Endothelial cell of umbilical vein (primary cell): ENCODE measurements around the gene NPDC1. TPM values are rescaled to one million over a fixed set of nuclear protein-coding genes. Genes with fewer than 3 reads are reported as not detected.

Experiments used
- BruUV-seq: library from RNA; stranded (reverse); fragments of 400-500 nt; replicated peaks from 2 replicates; lab custom pipeline; 2021; lab: Mats Ljungman, UMichigan
- CTCF ChIA-PET: fragments of 300-600, 350-600 bp; sonication (Branson Sonifier 250); formaldehyde crosslinking; loops from one replicate; lab custom pipeline; 2021; ENCODE audit warnings: antibody characterized with exemption, inconsistent platforms; lab: Charles Lee
- POLR2A ChIA-PET: fragments of 300-600, 350-600 bp; sonication (Branson Sonifier 250); formaldehyde crosslinking; loops from one replicate; lab custom pipeline; 2021; ENCODE audit warnings: antibody characterized with exemption, inconsistent platforms; lab: Charles Lee
- DNase-seq: peaks from one replicate; pipeline ENCODE4 v3.0.0-alpha.2; 2011; ENCODE audit warnings: low read depth, low spot score
- FAIRE-seq: peaks from 2 replicates; lab custom pipeline; 2011; peaks lifted over from hg19 to GRCh38; lab: Jason Lieb, UNC
- H2AFZ ChIP-seq: 2 replicates; pipeline ENCODE4 v1.6.0; 2012; ENCODE audit warnings: low read depth, low read length, control low read depth, inconsistent platforms
- H3K27ac ChIP-seq: 2 replicates; pipeline ENCODE4 v1.5.1; 2011; ENCODE audit warnings: low read depth, mild to moderate bottlenecking, control low read depth, low read length, moderate library complexity; ENCODE audit not compliant: insufficient read depth
- H3K27me3 ChIP-seq, 2 experiments: 2 replicates each; pipeline versions ENCODE4 v1.6.0 to v1.6.1; 2011; ENCODE audit warnings: low read length in 2 of 2, mixed read lengths in 1 of 2; ENCODE audit not compliant: control insufficient read depth in 2 of 2, insufficient read depth in 2 of 2
- H3K36me3 ChIP-seq, 2 experiments: 2 replicates in 1 of 2; 3 replicates in 1 of 2; pipeline ENCODE4 v1.5.1; 2011; ENCODE audit warnings: low read length in 2 of 2, mild to moderate bottlenecking in 1 of 2, moderate library complexity in 1 of 2; ENCODE audit not compliant: control insufficient read depth in 2 of 2, insufficient read depth in 2 of 2; ENCODE audit errors: extremely low read depth in 1 of 2
- H3K4me1 ChIP-seq: 3 replicates; pipeline ENCODE4 v1.5.1; 2011; ENCODE audit warnings: mild to moderate bottlenecking, low read length; ENCODE audit not compliant: control insufficient read depth, insufficient read depth; ENCODE audit errors: extremely low read depth
- H3K4me2 ChIP-seq: 2 replicates; pipeline ENCODE4 v1.6.1; 2011; ENCODE audit warnings: low read length, control low read depth, mixed read lengths; ENCODE audit not compliant: insufficient read depth
- H3K4me3 ChIP-seq, 3 experiments: fragments of 200-600 bp in 1 of 3; sonication (generic), shearing (Covaris generic) in 1 of 3; replicated peaks in 1 of 3; 2 replicates each; pipeline ENCODE4 v1.5.1; 2011 to 2016; ENCODE audit warnings: control low read depth in 3 of 3, low read length in 3 of 3, mild to moderate bottlenecking in 2 of 3, inconsistent platforms in 1 of 3, low read depth in 1 of 3, moderate library complexity in 1 of 3; ENCODE audit not compliant: insufficient read depth in 1 of 3
- H3K79me2 ChIP-seq: 2 replicates; pipeline ENCODE4 v1.6.0; 2012; ENCODE audit warnings: low read length, inconsistent platforms; ENCODE audit not compliant: control insufficient read depth, insufficient read depth
- H3K9ac ChIP-seq: replicated peaks from 2 replicates; pipeline ENCODE3; 2011; ENCODE audit warnings: low read length, control low read depth; ENCODE audit not compliant: insufficient read depth; ENCODE audit errors: extremely low read depth
- H3K9me1 ChIP-seq: replicated peaks from 3 replicates; pipeline ENCODE4 v1.6.0; 2011; ENCODE audit warnings: mild to moderate bottlenecking, low read length; ENCODE audit not compliant: control insufficient read depth, insufficient read depth; ENCODE audit errors: extremely low read depth
- H3K9me3 ChIP-seq: replicated peaks from 2 replicates; pipeline ENCODE4 v1.5.1; 2012; ENCODE audit warnings: low read length, inconsistent platforms; ENCODE audit not compliant: control insufficient read depth, insufficient read depth
- H4K20me1 ChIP-seq: replicated peaks from 2 replicates; pipeline ENCODE3; 2011; ENCODE audit warnings: mild to moderate bottlenecking, low read length; ENCODE audit not compliant: control insufficient read depth, insufficient read depth; ENCODE audit errors: extremely low read depth
- FOS ChIP-seq: IDR thresholded peaks from 2 replicates; pipeline ENCODE4 v1.6.1; 2011; ENCODE audit warnings: mild to moderate bottlenecking, low read length, moderate library complexity, borderline replicate concordance; ENCODE audit not compliant: insufficient read depth
- GATA2 ChIP-seq: IDR thresholded peaks from 2 replicates; pipeline ENCODE4 v1.7.0; 2011; ENCODE audit warnings: low read depth, mild to moderate bottlenecking, moderate library complexity, mixed read lengths, low read length; ENCODE audit not compliant: insufficient read length, insufficient read depth
- MYC ChIP-seq: IDR thresholded peaks from one replicate; pipeline ENCODE4 v1.6.1; 2011; ENCODE audit warnings: mild to moderate bottlenecking, low read depth, low read length
- POLR2A ChIP-seq: IDR thresholded peaks from 2 replicates; pipeline ENCODE4 v1.6.1; 2012; ENCODE audit warnings: low read depth, mild to moderate bottlenecking, control low read depth, low read length
- POLR2AphosphoS5 ChIP-seq: IDR thresholded peaks from 2 replicates; pipeline ENCODE4 v1.6.1; 2012; ENCODE audit warnings: low read depth, mild to moderate bottlenecking, control low read depth, low read length, moderate library complexity; ENCODE audit not compliant: insufficient read depth
- dilution Hi-C: fragments of 300-500 bp; cut with MboI; formaldehyde crosslinking; loops from one replicate; pipeline ENCODE4 v1.15.0; 2019; ENCODE audit warnings: low sequenced_read_pairs; ENCODE audit not compliant: extremely low pct_ligation_motif_present
- intact Hi-C: fragments of 100-400 bp; cut with micrococcal nuclease; formaldehyde crosslinking; loops from one replicate; pipeline ENCODE4 v1.10.0; 2022
- polyA plus RNA-seq, 4 experiments: library from polyadenylated mRNA; depleted of rRNA in 3 of 4; stranded (reverse) in 3 of 4; unstranded in 1 of 4; fragments of >200 nt; gene quantifications; 2 replicates each; pipeline versions ENCODE4 v1.2.1 to v1.2.3, GENCODE V29; 2011 to 2012; ENCODE audit warnings: missing spikeins in 1 of 4
- total RNA-seq: library from RNA; stranded (reverse); gene quantifications from 2 replicates; pipeline ENCODE4 v1.2.3, GENCODE V29; 2021
- TF ChIP-seq, protein P1 (sequence below), 2 donors: IDR thresholded peaks; 1 replicate in 1 of 2; 2 replicates in 1 of 2; pipeline ENCODE4 v1.5.1; 2011; ENCODE audit warnings: low read length in 2 of 2, mild to moderate bottlenecking in 2 of 2, moderate library complexity in 2 of 2, control low read depth in 1 of 2, inconsistent platforms in 1 of 2, low read depth in 1 of 2; ENCODE audit not compliant: insufficient read depth in 1 of 2; ENCODE audit errors: extremely low read depth in 1 of 2
- TF ChIP-seq, protein P2 (sequence below): IDR thresholded peaks from 2 replicates; pipeline ENCODE4 v1.6.1; 2011; ENCODE audit not compliant: insufficient read depth, insufficient read length

NPDC1 gene
- total and polyA plus RNA-seq, 2 donors (not counting 3 experiments of a cell fraction or from before 2014, with no cell fraction given) = 115 to 181 TPM

- no peak overlapping the region for H3K4me2 ChIP-seq
- POLR2A ChIA-PET = no interaction called here
- no peaks in the 10 kb centered on the region for H4K20me1 ChIP-seq
- H2AFZ ChIP-seq = no peak overlapping the region
- H3K4me1 ChIP-seq = peaks cover 12% of the 10 kb centered on the region
- no peak for TF ChIP-seq MYC
- no peak for TF ChIP-seq POLR2A
- no peak for TF ChIP-seq POLR2AphosphoS5
- DNase-seq (no peak), FAIRE-seq (no peak)
- H3K27me3 ChIP-seq = no peaks in the 10 kb centered on the region
- CTCF ChIA-PET = interaction anchor here (0.6 to 4.5 kb wide), 53 partner anchors 9 to 269 kb away, joined by 3 to 34 read pairs (median 6); partner anchors contain the start of genes AJM1, ANAPC2, CCDC183 and CLIC3
- H3K9ac ChIP-seq = no peak overlapping the region
- intact Hi-C loops (no loop called here), dilution Hi-C loops (no loop called here)
- H3K36me3 ChIP-seq = no peaks in the 10 kb centered on the region
- no peaks in the 10 kb centered on the region for H3K9me3 ChIP-seq
- H3K27ac ChIP-seq = no peak overlapping the region
- H3K79me2 ChIP-seq = no peaks in the 10 kb centered on the region
- no TSS peak for BruUV-seq
- no peak overlapping the region for H3K4me3 ChIP-seq
- no peaks in the 10 kb centered on the region for H3K9me1 ChIP-seq
Measured at GRCh38 chr9:137030006-137030405, 16.0 kb downstream of the NPDC1 start.

GRCh38 chr9:137029058-137029936 lies 16.7 kb downstream of the NPDC1 start:
- H4K20me1 ChIP-seq = no peaks in the 10 kb centered on the region
- H3K9ac ChIP-seq = no peak overlapping the region
- CTCF ChIA-PET = interaction anchor here (0.6 to 4.5 kb wide), 61 partner anchors 8 to 269 kb away, joined by 3 to 34 read pairs (median 5); partner anchors contain the start of genes AJM1, ANAPC2, CCDC183 and CLIC3
- POLR2A ChIA-PET = no interaction called here
- no peak for TF ChIP-seq POLR2AphosphoS5
- no peak for TF ChIP-seq FOS
- TF ChIP-seq, protein P1, sequence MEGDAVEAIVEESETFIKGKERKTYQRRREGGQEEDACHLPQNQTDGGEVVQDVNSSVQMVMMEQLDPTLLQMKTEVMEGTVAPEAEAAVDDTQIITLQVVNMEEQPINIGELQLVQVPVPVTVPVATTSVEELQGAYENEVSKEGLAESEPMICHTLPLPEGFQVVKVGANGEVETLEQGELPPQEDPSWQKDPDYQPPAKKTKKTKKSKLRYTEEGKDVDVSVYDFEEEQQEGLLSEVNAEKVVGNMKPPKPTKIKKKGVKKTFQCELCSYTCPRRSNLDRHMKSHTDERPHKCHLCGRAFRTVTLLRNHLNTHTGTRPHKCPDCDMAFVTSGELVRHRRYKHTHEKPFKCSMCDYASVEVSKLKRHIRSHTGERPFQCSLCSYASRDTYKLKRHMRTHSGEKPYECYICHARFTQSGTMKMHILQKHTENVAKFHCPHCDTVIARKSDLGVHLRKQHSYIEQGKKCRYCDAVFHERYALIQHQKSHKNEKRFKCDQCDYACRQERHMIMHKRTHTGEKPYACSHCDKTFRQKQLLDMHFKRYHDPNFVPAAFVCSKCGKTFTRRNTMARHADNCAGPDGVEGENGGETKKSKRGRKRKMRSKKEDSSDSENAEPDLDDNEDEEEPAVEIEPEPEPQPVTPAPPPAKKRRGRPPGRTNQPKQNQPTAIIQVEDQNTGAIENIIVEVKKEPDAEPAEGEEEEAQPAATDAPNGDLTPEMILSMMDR (IDR thresholded peaks at IDR 0.05; ENCODE audit: extremely low read depth in 1 of 2, insufficient read depth in 1 of 2, low read depth in 1 of 2, low read length in 2 of 2) = peak; percentile 90 to 98
- TF ChIP-seq, protein P2, sequence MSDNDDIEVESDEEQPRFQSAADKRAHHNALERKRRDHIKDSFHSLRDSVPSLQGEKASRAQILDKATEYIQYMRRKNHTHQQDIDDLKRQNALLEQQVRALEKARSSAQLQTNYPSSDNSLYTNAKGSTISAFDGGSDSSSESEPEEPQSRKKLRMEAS = no peak
- TF ChIP-seq GATA2 = no peak
- no peaks in the 10 kb centered on the region for H3K9me3 ChIP-seq
- DNase-seq (peak; percentile 59), FAIRE-seq (peak; percentile 63)
- H3K27ac ChIP-seq = no peak overlapping the region
- H3K79me2 ChIP-seq = no peaks in the 10 kb centered on the region
- intact Hi-C loops = loop anchor here (1.0 to 2.0 kb wide), 4 partner anchors 16 to 58 kb away; partner anchors contain the start of gene MAN1B1
- H3K4me3 ChIP-seq = no peak overlapping the region
- dilution Hi-C loops = no loop called here
- H3K36me3 ChIP-seq = no peaks in the 10 kb centered on the region
- no peak overlapping the region for H3K4me2 ChIP-seq
- H3K27me3 ChIP-seq = no peaks in the 10 kb centered on the region
- peaks cover 12% of the 10 kb centered on the region for H3K4me1 ChIP-seq
- H3K9me1 ChIP-seq = no peaks in the 10 kb centered on the region
- H2AFZ ChIP-seq = no peak overlapping the region
- no TSS peak for BruUV-seq
